DOHH2 (cell line): ENCODE measurements around the gene SPATA19.

Experiments
- H3F3A ChIP-seq: fragments of 200-600 bp; sonication (generic), shearing (Covaris generic); 2 replicates; pipeline ENCODE4 v1.6.0; 2016; ENCODE audit warnings: antibody characterized with exemption, mild to moderate bottlenecking; ENCODE audit not compliant: control insufficient read depth, insufficient read depth
- H3K27ac ChIP-seq: fragments of 200-600 bp; sonication (generic); 2 replicates; pipeline ENCODE4 v1.5.1; 2014; ENCODE audit warnings: low read depth, mild to moderate bottlenecking, low read length, moderate library complexity
- H3K27me3 ChIP-seq: fragments of 200-600 bp; sonication (generic); 2 replicates; pipeline ENCODE4 v1.6.1; 2014; ENCODE audit warnings: mild to moderate bottlenecking, low read length, mixed read lengths; ENCODE audit not compliant: control insufficient read depth
- H3K36me3 ChIP-seq: fragments of 200-600 bp; sonication (generic); 2 replicates; pipeline ENCODE4 v1.6.1; 2014; ENCODE audit warnings: mild to moderate bottlenecking, low read length, moderate library complexity, mixed read lengths; ENCODE audit not compliant: control insufficient read depth
- H3K4me1 ChIP-seq: fragments of 200-600 bp; sonication (generic); 2 replicates; pipeline ENCODE4 v1.6.1; 2014; ENCODE audit warnings: mild to moderate bottlenecking, low read length, mixed read lengths; ENCODE audit not compliant: control insufficient read depth
- H3K4me2 ChIP-seq: fragments of 200-600 bp; sonication (generic); 2 replicates; pipeline ENCODE4 v1.6.0; 2014; ENCODE audit warnings: mild to moderate bottlenecking, low read length, moderate library complexity
- H3K4me3 ChIP-seq: fragments of 200-600 bp; sonication (generic); 2 replicates; pipeline ENCODE4 v1.5.1; 2014; ENCODE audit warnings: mild to moderate bottlenecking, low read length, mixed read lengths
- H3K79me2 ChIP-seq: fragments of 200-600 bp; sonication (generic); 2 replicates; pipeline ENCODE4 v1.6.1; 2014; ENCODE audit warnings: mild to moderate bottlenecking, low read length, mixed read lengths; ENCODE audit not compliant: control insufficient read depth
- H3K9me2 ChIP-seq: fragments of 200-600 bp; sonication (generic); replicated peaks from 2 replicates; pipeline ENCODE4 v1.6.1; 2014; ENCODE audit warnings: mild to moderate bottlenecking, low read length, mixed read lengths; ENCODE audit not compliant: control insufficient read depth
- H3K9me3 ChIP-seq: fragments of 200-600 bp; sonication (generic); 2 replicates; pipeline ENCODE4 v1.6.1; 2014; ENCODE audit warnings: antibody characterized with exemption, low read length, mixed read lengths; ENCODE audit not compliant: control insufficient read depth, insufficient read depth
- H4K20me1 ChIP-seq: fragments of 200-600 bp; sonication (generic); 2 replicates; pipeline ENCODE4 v1.6.0; 2014; ENCODE audit warnings: low read depth, mild to moderate bottlenecking, antibody characterized with exemption, low read length, moderate library complexity; ENCODE audit not compliant: control insufficient read depth, insufficient read depth
- EZH2phosphoT487 ChIP-seq: fragments of 200-600 bp; sonication (generic); IDR thresholded peaks from 2 replicates; pipeline ENCODE4 v1.6.1; 2017; ENCODE audit warnings: borderline replicate concordance, mild to moderate bottlenecking, antibody characterized with exemption, low read length, moderate library complexity, mixed read lengths
- TF ChIP-seq, protein P1 (sequence below): fragments of 200-600 bp; sonication (generic); IDR thresholded peaks from one replicate; pipeline ENCODE4 v1.5.1; 2014; ENCODE audit warnings: antibody characterized with exemption, mild to moderate bottlenecking, low read depth, low read length; ENCODE audit not compliant: poor library complexity, severe bottlenecking

Gene SPATA19

DNA sequence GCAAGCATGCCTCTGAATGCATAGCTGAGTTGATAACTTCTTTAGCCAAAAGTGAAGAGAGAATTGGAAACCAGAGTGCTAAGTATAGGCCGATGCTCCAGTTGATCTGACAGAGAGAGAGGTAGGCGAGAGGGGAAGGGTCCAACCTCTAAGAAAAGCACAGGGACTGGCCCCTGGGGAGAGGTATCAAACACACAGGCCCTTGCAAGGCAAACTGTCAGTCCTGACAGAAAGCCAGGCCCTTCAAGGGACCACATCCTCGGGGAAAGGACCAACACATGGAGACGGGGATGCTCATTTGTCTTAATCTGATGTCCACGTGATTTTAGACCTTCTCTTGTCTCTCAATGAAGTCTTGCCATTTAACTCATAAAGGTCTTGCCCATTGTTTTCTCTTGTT, 43.9 kb upstream of the SPATA19 start:
- H3K4me1 ChIP-seq: no peaks in the 10 kb centered on the region
- no peak overlapping the region for H3K4me2 ChIP-seq
- H3K27me3 ChIP-seq: no peaks in the 10 kb centered on the region
- no peaks in the 10 kb centered on the region for H3K36me3 ChIP-seq
- H3K9me2 ChIP-seq: no peaks in the 10 kb centered on the region
- H4K20me1 ChIP-seq: no peaks in the 10 kb centered on the region
- H3K27ac ChIP-seq: no peak overlapping the region
- H3K9me3 ChIP-seq: no peaks in the 10 kb centered on the region
- H3K79me2 ChIP-seq: no peaks in the 10 kb centered on the region
- TF ChIP-seq EZH2phosphoT487: no peak
- TF ChIP-seq, protein P1, sequence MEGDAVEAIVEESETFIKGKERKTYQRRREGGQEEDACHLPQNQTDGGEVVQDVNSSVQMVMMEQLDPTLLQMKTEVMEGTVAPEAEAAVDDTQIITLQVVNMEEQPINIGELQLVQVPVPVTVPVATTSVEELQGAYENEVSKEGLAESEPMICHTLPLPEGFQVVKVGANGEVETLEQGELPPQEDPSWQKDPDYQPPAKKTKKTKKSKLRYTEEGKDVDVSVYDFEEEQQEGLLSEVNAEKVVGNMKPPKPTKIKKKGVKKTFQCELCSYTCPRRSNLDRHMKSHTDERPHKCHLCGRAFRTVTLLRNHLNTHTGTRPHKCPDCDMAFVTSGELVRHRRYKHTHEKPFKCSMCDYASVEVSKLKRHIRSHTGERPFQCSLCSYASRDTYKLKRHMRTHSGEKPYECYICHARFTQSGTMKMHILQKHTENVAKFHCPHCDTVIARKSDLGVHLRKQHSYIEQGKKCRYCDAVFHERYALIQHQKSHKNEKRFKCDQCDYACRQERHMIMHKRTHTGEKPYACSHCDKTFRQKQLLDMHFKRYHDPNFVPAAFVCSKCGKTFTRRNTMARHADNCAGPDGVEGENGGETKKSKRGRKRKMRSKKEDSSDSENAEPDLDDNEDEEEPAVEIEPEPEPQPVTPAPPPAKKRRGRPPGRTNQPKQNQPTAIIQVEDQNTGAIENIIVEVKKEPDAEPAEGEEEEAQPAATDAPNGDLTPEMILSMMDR: no peak
- no peaks in the 10 kb centered on the region for H3F3A ChIP-seq
- no peak overlapping the region for H3K4me3 ChIP-seq

DNA sequence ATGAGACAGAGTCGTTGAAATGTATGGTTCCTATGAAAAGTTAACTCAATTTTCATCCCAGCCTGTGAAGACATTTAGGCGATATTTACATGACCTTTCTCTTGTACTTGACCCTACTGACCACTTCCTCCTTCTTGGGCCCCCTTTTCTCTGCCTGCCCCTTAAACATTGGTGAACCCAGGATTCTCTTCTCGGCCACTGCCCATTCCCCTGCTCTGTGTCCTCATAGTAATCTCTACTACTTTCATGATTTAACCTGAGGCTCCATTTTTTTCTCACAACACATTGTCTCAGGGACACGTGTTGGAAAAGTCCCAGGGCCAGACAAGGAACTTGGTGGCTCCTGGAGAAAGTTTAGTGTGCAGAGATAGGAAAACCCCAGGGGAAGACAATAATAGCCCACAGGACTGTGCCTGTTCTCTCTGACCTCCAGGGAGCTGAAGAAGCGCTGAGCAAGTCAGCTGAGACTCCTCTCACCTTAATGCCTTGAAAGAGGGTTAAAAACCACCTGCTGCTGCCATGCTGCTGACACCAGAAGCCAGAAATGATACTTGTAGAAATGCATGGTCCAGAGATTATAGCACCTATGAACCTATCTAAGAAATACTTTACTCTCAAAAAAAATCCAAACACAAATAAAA, 42.5 kb upstream of the SPATA19 start:
- Histone ChIP-seq H3F3A (no peaks in the 10 kb centered on the region), H3K79me2 (no peaks in the 10 kb centered on the region), H4K20me1 (no peaks in the 10 kb centered on the region), H3K9me3 (no peaks in the 10 kb centered on the region), H3K9me2 (no peaks in the 10 kb centered on the region), H3K36me3 (no peaks in the 10 kb centered on the region), H3K4me1 (no peaks in the 10 kb centered on the region), H3K27me3 (no peaks in the 10 kb centered on the region), H3K4me2 (no peak overlapping the region), H3K27ac (no peak overlapping the region), H3K4me3 (no peak overlapping the region)
- TF ChIP-seq, protein P1: no peak
- TF ChIP-seq EZH2phosphoT487: no peak

DNA sequence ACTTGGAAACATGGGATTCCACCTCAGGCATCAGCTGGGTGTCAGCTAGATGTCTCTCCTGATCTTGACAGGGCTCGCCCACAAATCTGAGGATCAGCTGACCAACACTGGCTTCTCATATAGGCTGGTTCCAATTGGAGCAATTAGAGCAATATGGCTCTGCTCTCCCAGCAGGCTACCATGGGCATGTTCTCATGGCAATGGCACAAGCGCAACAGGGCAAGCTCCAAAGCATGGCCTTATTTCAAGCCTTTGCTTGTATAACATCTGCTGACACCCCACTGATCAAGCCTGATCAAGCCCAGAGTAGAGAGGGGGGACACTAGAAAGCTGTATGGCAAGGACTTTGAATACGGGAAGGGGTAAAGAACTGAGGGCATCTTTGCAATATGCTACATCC, 40.7 kb upstream of the SPATA19 start:
- Histone ChIP-seq H3K9me3 (no peaks in the 10 kb centered on the region), H3K79me2 (no peaks in the 10 kb centered on the region)
- TF ChIP-seq, protein P1: no peak
- TF ChIP-seq EZH2phosphoT487: no peak

More for the DNA sequence above, 40.7 kb upstream of the SPATA19 start:
- no peaks in the 10 kb centered on the region for H3K36me3 ChIP-seq
- H3K4me2 ChIP-seq: no peak overlapping the region
- no peaks in the 10 kb centered on the region for H3K4me1 ChIP-seq
- no peaks in the 10 kb centered on the region for H3F3A ChIP-seq
- no peaks in the 10 kb centered on the region for H3K9me2 ChIP-seq
- H3K27me3 ChIP-seq: no peaks in the 10 kb centered on the region
- H4K20me1 ChIP-seq: no peaks in the 10 kb centered on the region
- H3K27ac ChIP-seq: no peak overlapping the region
- H3K4me3 ChIP-seq: no peak overlapping the region
